Progenitor cell of endocrine pancreas (in vitro differentiated cells): ENCODE data around the gene SATB1. TPM values are rescaled to one million over a fixed set of nuclear protein-coding genes. Genes with fewer than 3 reads are reported as not detected.
"Not testable (repeated sequence)": the region's sequence is repeated elsewhere in the genome, so short reads cannot be mapped to it uniquely, and the experiment has no call there.

Source experiments
- DNase-seq: peaks from one replicate; pipeline ENCODE4 v3.0.0; 2021; ENCODE audit warnings: low spot score; ENCODE audit not compliant: unreplicated experiment
- H3K27ac Mint-ChIP-seq: 2 replicates; pipeline ENCODE4 v1.8.0; 2021; ENCODE audit warnings: mild to moderate bottlenecking, moderate library complexity, mixed read lengths
- H3K27me3 Mint-ChIP-seq: 2 replicates; pipeline ENCODE4 v1.8.0; 2021; ENCODE audit warnings: mixed read lengths
- H3K36me3 Mint-ChIP-seq: 2 replicates; pipeline ENCODE4 v1.8.0; 2022; ENCODE audit warnings: mixed read lengths; ENCODE audit not compliant: insufficient read depth
- H3K4me1 Mint-ChIP-seq: 2 replicates; pipeline ENCODE4 v1.8.0; 2021; ENCODE audit warnings: low read depth, mixed read lengths
- H3K4me3 Mint-ChIP-seq: 2 replicates; pipeline ENCODE4 v1.8.0; 2021; ENCODE audit warnings: low read depth, mild to moderate bottlenecking, moderate library complexity, mixed read lengths
- H3K9me3 Mint-ChIP-seq: 2 replicates; pipeline ENCODE4 v1.8.0; 2021; ENCODE audit warnings: low read depth, mixed read lengths
- CTCF ChIP-seq: fragments of 200-600 bp; sonication (generic); IDR thresholded peaks from one replicate; pipeline ENCODE4 v1.5.0; 2021; ENCODE audit warnings: antibody characterized with exemption, mild to moderate bottlenecking; ENCODE audit not compliant: unreplicated experiment
- total RNA-seq: library from RNA; stranded (reverse); gene quantifications from 2 replicates; pipeline ENCODE4 v1.2.1, GENCODE V29; 2021

SATB1 gene
- total RNA-seq, 1 donor from 2014 or later = 65.6 TPM

- H3K36me3 Mint-ChIP-seq = peaks cover 2% of the 10 kb centered on the region
- H3K4me1 Mint-ChIP-seq = no peaks in the 10 kb centered on the region
- no peak overlapping the region for H3K4me3 Mint-ChIP-seq
- no peak for DNase-seq
- H3K27me3 Mint-ChIP-seq = no peaks in the 10 kb centered on the region
- H3K9me3 Mint-ChIP-seq = peaks cover 7% of the 10 kb centered on the region
- no peak overlapping the region for H3K27ac Mint-ChIP-seq
- no peak for TF ChIP-seq CTCF
These were observed 29.6 kb upstream of the SATB1 start for GRCh38 chr3:18454766-18455165.

- not testable (repeated sequence) for H3K9me3 Mint-ChIP-seq, H3K27ac Mint-ChIP-seq, H3K27me3 Mint-ChIP-seq, H3K36me3 Mint-ChIP-seq, H3K4me3 Mint-ChIP-seq, DNase-seq, H3K4me1 Mint-ChIP-seq
These were observed 24.5 kb upstream of the SATB1 start for GRCh38 chr3:18449618-18450017.

GRCh38 chr3:18447720-18448119 is 22.6 kb upstream of the SATB1 start:
- peaks cover 7% of the 10 kb centered on the region for H3K36me3 Mint-ChIP-seq
- peaks cover 8% of the 10 kb centered on the region for H3K9me3 Mint-ChIP-seq
- H3K27me3 Mint-ChIP-seq = peaks cover 15% of the 10 kb centered on the region
- H3K4me1 Mint-ChIP-seq = peaks cover 7% of the 10 kb centered on the region
- no peak overlapping the region for H3K27ac Mint-ChIP-seq
- no peak overlapping the region for H3K4me3 Mint-ChIP-seq
- no peak for DNase-seq
- TF ChIP-seq CTCF = no peak

- Mint-ChIP-seq H3K27me3 (peaks cover 25% of the 10 kb centered on the region), H3K27ac (no peak overlapping the region), H3K9me3 (peaks cover 8% of the 10 kb centered on the region), H3K4me1 (peaks cover 7% of the 10 kb centered on the region), H3K4me3 (peak overlapping the region; percentile 89), H3K36me3 (peaks cover 7% of the 10 kb centered on the region)
- no peak for TF ChIP-seq CTCF
- DNase-seq = no peak
These were observed 21.1 kb upstream of the SATB1 start for GRCh38 chr3:18446149-18446825.

- no peak for DNase-seq
- Mint-ChIP-seq H3K4me1 (peaks cover 7% of the 10 kb centered on the region), H3K27ac (peak overlapping the region; percentile 90), H3K4me3 (peak overlapping the region; percentile 89), H3K9me3 (peaks cover 8% of the 10 kb centered on the region), H3K36me3 (peaks cover 7% of the 10 kb centered on the region), H3K27me3 (peaks cover 32% of the 10 kb centered on the region)
- no peak for TF ChIP-seq CTCF
These were observed 20.4 kb upstream of the SATB1 start for GRCh38 chr3:18445401-18446148.
